Purkinje cell (primary cell): Measurements from ENCODE around the gene FAM47C. TPM values are rescaled to one million over a fixed set of nuclear protein-coding genes. Genes with fewer than 3 reads are reported as not detected.

Experiments used
- polyA plus RNA-seq: library from polyadenylated mRNA; unstranded; fragments of >200 nt; fragmentation: Nextera tagmentation; gene quantifications from 2 replicates; pipeline ENCODE4 v1.2.1, GENCODE V29; 2014

The FAM47C gene
- not detected in 2 replicates for polyA plus RNA-seq

DNA sequence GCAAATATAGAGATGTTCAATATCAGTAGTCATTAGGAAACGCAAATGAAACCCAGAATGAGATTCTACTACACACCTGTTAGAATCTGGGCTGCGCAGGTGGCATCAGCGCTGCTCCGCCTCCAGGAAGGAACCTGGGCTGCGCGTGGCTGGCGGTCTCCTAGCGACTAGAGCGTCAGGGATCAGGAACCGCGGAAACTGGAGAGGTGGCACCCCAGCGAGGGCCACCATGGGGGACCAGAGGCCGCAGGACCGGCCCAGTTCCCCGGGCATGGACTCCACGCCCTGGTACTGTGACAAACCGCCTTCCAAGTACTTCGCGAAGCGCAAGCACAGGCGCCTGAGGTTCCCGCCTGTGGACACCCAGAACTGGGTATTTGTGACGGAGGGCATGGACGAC lies at the start of gene FAM47C:
Gene FAM47C, plus strand, starts transcription at position 185 of the 400 bp plus-strand sequence. Its CDS starts 45 bp downstream, at position 230.

